K562 (cell line): Measurements from ENCODE around the gene EFCAB12.

Experiments
- GABPB1 ChIP-seq: sonication (generic); formaldehyde crosslinking; IDR thresholded peaks from 2 replicates; pipeline ENCODE4 v1.8.0; 2022; ENCODE audit warnings: mild to moderate bottlenecking, missing genetic modification reagents
- RB1 ChIP-seq: fragments of 450-650 bp; IDR thresholded peaks from 2 replicates; pipeline ENCODE4 v1.6.1; 2017; ENCODE audit warnings: low read depth, mild to moderate bottlenecking
- TBP ChIP-seq: optimal IDR thresholded peaks from 2 replicates; pipeline ENCODE3; 2011; ENCODE audit warnings: low read depth, low read length, improper control_type of control experiment
- ZBED1 ChIP-seq: IDR thresholded peaks from 2 replicates; pipeline ENCODE4 v1.6.1; 2014
- TF ChIP-seq, protein P1 (sequence below): sonication (generic); formaldehyde crosslinking; IDR thresholded peaks from 2 replicates; pipeline ENCODE4 v1.8.0; 2023; ENCODE audit warnings: mild to moderate bottlenecking, missing genetic modification reagents
- TF ChIP-seq, protein P2 (sequence below): sonication (generic); formaldehyde crosslinking; IDR thresholded peaks from 2 replicates; pipeline ENCODE4 v1.8.0; 2022; ENCODE audit warnings: mild to moderate bottlenecking, low read depth, missing genetic modification reagents

DNA sequence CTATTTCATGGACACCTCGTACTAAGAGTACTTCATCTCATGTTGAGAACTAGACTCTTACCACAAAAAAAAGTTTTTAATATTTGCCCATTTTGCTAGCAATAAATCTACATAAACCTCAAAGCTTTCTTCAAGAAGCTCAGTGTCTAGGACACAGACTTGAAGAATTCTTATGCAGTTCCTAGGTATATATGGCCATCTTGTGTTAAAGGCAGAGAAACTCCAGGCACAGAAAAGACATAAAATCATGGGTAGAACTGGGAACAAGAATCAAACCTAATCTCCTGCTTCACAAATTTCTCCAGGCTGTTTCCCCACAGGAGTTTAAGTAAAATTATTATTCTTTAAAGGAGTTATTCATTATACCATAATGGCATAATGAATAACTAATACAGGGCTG lies 6.9 kb upstream of the EFCAB12 start:
- TF ChIP-seq GABPB1 = no peak
- TF ChIP-seq, protein P1, sequence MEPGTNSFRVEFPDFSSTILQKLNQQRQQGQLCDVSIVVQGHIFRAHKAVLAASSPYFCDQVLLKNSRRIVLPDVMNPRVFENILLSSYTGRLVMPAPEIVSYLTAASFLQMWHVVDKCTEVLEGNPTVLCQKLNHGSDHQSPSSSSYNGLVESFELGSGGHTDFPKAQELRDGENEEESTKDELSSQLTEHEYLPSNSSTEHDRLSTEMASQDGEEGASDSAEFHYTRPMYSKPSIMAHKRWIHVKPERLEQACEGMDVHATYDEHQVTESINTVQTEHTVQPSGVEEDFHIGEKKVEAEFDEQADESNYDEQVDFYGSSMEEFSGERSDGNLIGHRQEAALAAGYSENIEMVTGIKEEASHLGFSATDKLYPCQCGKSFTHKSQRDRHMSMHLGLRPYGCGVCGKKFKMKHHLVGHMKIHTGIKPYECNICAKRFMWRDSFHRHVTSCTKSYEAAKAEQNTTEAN (CRISPR knock-in tag) = no peak
- TF ChIP-seq, protein P2, sequence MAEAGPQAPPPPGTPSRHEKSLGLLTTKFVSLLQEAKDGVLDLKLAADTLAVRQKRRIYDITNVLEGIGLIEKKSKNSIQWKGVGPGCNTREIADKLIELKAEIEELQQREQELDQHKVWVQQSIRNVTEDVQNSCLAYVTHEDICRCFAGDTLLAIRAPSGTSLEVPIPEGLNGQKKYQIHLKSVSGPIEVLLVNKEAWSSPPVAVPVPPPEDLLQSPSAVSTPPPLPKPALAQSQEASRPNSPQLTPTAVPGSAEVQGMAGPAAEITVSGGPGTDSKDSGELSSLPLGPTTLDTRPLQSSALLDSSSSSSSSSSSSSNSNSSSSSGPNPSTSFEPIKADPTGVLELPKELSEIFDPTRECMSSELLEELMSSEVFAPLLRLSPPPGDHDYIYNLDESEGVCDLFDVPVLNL (CRISPR knock-in tag) = no peak
- TF ChIP-seq RB1 = no peak
- no peak for TF ChIP-seq ZBED1
- no peak for TF ChIP-seq TBP
